Measurements from ENCODE around the gene CPEB4. TPM values are rescaled to one million over a fixed set of nuclear protein-coding genes. Genes with fewer than 3 reads are reported as not detected.

The CPEB4 gene
- total and polyA plus RNA-seq, 10 of the 15 experiments (the other 5 are each of a cell fraction or from before 2014, with no cell fraction given), result 6.9 to 33.1 (median 20.4) TPM

DNA sequence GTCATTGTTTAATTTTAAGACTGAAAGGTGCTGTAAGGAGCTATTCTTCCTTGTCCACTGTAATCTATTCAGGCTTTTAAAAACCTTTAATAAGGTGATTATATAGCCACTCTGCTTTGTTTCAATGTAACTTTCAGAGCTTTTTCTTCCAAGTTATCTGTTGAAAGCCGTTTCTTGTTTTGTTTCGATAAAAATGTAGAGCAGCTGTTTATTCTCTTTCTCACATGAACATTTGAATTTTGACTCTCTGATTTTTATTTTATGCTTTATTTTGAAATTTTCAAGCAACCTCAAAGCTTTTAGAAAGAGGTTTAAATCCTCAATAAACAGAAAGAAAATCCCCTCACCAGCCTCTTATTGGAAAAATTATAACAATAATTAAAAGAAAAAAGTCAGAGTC, 47.2 kb downstream of the CPEB4 start:
- Histone ChIP-seq H3K4me1 (ENCODE audit: control insufficient read depth, insufficient read depth, low read length) (no peaks in the 10 kb centered on the region), H3K27ac (ENCODE audit: control insufficient read depth, insufficient read depth) (no peak overlapping the region), H3K36me3 (ENCODE audit: control insufficient read depth in 2 of 2, insufficient read depth in 2 of 2, low read length in 1 of 2) (peaks cover 2 to 13% of the 10 kb centered on the region in 2 experiments), H3K4me2 (ENCODE audit: control insufficient read depth, insufficient read depth) (no peak overlapping the region), H4K20me1 (ENCODE audit: control insufficient read depth, insufficient read depth) (no peaks in the 10 kb centered on the region), H3K9me3 (replicated peaks; ENCODE audit: control insufficient read depth, insufficient read depth, low read length) (no peaks in the 10 kb centered on the region), H3K4me3 (no peak overlapping the region), H3K9ac (ENCODE audit: control insufficient read depth, insufficient read depth, low read length) (no peak overlapping the region), H3K79me2 (ENCODE audit: control insufficient read depth, insufficient read depth, low read length) (no peaks in the 10 kb centered on the region; the same call in none of the 2 replicates), H2AFZ (ENCODE audit: control insufficient read depth, low read depth, low read length) (no peak overlapping the region), H3K27me3 (replicated peaks in 1 of 2; ENCODE audit: control insufficient read depth in 2 of 2, insufficient read depth in 2 of 2, low read length in 1 of 2) (no peaks in the 10 kb centered on the region)
- WGBS (ENCODE audit: insufficient coverage, insufficient replicate concordance, low lambda C conversion rate, missing lambda C conversion rate), result 96% methylated on average over 2 of the region's 2 CpGs
- SMC1A ChIA-PET (ENCODE audit: uncharacterized antibody, unreplicated experiment), result interaction anchor here (1.1 to 4.2 kb wide), 9 partner anchors 10 to 319 kb away, joined by 3 to 26 read pairs (median 8); partner anchors contain the start of gene BOD1
- POLR2A ChIA-PET, result interaction anchor here (1.2 to 1.4 kb wide), 2 partner anchors 10 to 106 kb away, joined by 3 read pairs; no protein-coding TSS in a partner anchor
- TF ChIP-seq DPF2 (IDR thresholded peaks at IDR 0.05) (no peak), NR2C1 (IDR thresholded peaks at IDR 0.05) (no peak), EZH2 (IDR thresholded peaks at IDR 0.05; ENCODE audit: borderline replicate concordance, control insufficient read depth, low read depth, low read length) (no peak), MAX (IDR thresholded peaks at IDR 0.05; ENCODE audit: low read depth, low read length) (no peak), SMC3 (IDR thresholded peaks at IDR 0.05; ENCODE audit: borderline replicate concordance, low read length) (no peak), TCF3 (IDR thresholded peaks at IDR 0.05; ENCODE audit: borderline replicate concordance, insufficient read depth, low read depth, low read length) (no peak), ASH2L (IDR thresholded peaks at IDR 0.05; ENCODE audit: borderline replicate concordance, low read depth) (no peak), RB1 (IDR thresholded peaks at IDR 0.05; ENCODE audit: borderline replicate concordance) (no peak), SREBF2 (IDR thresholded peaks at IDR 0.05; ENCODE audit: low read length) (no peak)
- TF ChIP-seq, protein P1, sequence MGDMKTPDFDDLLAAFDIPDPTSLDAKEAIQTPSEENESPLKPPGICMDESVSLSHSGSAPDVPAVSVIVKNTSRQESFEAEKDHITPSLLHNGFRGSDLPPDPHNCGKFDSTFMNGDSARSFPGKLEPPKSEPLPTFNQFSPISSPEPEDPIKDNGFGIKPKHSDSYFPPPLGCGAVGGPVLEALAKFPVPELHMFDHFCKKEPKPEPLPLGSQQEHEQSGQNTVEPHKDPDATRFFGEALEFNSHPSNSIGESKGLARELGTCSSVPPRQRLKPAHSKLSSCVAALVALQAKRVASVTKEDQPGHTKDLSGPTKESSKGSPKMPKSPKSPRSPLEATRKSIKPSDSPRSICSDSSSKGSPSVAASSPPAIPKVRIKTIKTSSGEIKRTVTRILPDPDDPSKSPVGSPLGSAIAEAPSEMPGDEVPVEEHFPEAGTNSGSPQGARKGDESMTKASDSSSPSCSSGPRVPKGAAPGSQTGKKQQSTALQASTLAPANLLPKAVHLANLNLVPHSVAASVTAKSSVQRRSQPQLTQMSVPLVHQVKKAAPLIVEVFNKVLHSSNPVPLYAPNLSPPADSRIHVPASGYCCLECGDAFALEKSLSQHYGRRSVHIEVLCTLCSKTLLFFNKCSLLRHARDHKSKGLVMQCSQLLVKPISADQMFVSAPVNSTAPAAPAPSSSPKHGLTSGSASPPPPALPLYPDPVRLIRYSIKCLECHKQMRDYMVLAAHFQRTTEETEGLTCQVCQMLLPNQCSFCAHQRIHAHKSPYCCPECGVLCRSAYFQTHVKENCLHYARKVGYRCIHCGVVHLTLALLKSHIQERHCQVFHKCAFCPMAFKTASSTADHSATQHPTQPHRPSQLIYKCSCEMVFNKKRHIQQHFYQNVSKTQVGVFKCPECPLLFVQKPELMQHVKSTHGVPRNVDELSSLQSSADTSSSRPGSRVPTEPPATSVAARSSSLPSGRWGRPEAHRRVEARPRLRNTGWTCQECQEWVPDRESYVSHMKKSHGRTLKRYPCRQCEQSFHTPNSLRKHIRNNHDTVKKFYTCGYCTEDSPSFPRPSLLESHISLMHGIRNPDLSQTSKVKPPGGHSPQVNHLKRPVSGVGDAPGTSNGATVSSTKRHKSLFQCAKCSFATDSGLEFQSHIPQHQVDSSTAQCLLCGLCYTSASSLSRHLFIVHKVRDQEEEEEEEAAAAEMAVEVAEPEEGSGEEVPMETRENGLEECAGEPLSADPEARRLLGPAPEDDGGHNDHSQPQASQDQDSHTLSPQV (IDR thresholded peaks at IDR 0.05), result no peak
- CTCF ChIA-PET, result interaction anchor here (0.9 to 2.5 kb wide), 6 partner anchors 10 to 320 kb away, joined by 3 to 13 read pairs (median 6); no protein-coding TSS in a partner anchor
- ATAC-seq, result no peak
- no peak for DNase-seq (ENCODE audit: low read depth, low spot score)
- FAIRE-seq, result no peak
- RAD21 ChIA-PET (ENCODE audit: unreplicated experiment), result interaction anchor here (0.9 to 3.1 kb wide), 6 partner anchors 10 to 319 kb away, joined by 3 to 11 read pairs (median 4); partner anchors contain the start of gene BOD1
- no TSS peak for BruUV-seq (replicated peaks)
- in situ Hi-C loops (cut with MboI) (no loop called here), intact Hi-C loops (cut with micrococcal nuclease; ENCODE audit: unreplicated experiment) (no loop called here)
